Hepatocyte (in vitro differentiated cells): Measurements from ENCODE around the gene TBX10. TPM values are rescaled to one million over a fixed set of nuclear protein-coding genes. Genes with fewer than 3 reads are reported as not detected.
"Not testable (repeated sequence)": the region's sequence is repeated elsewhere in the genome, so short reads cannot be mapped to it uniquely, and the experiment has no call there.

ENCODE experiments used
- DNase-seq: peaks from one replicate; pipeline ENCODE4 v3.0.0-alpha.2; 2016; ENCODE audit warnings: low spot score
- H2AFZ ChIP-seq: fragments of 200-600 bp; sonication (generic); 2 replicates; pipeline ENCODE4 v1.6.0; 2016; ENCODE audit warnings: antibody characterized with exemption, mild to moderate bottlenecking
- H3K27ac ChIP-seq: fragments of 200-600 bp; sonication (generic); 2 replicates; pipeline ENCODE4 v1.5.1; 2016; ENCODE audit warnings: mild to moderate bottlenecking
- H3K27me3 ChIP-seq: fragments of 200-600 bp; sonication (generic); 2 replicates; pipeline ENCODE4 v1.6.1; 2016
- H3K36me3 ChIP-seq: fragments of 200-600 bp; sonication (generic); replicated peaks from 2 replicates; pipeline ENCODE4 v1.5.1; 2016; ENCODE audit warnings: low read depth; ENCODE audit not compliant: insufficient read depth
- H3K4me1 ChIP-seq: fragments of 200-600 bp; sonication (generic); 2 replicates; pipeline ENCODE4 v1.5.1; 2016; ENCODE audit warnings: mild to moderate bottlenecking, moderate library complexity; ENCODE audit not compliant: insufficient read depth
- H3K4me2 ChIP-seq: fragments of 200-600 bp; sonication (generic); 2 replicates; pipeline ENCODE4 v1.6.0; 2016
- H3K4me3 ChIP-seq: fragments of 200-600 bp; sonication (generic); 2 replicates; pipeline ENCODE4 v1.5.1; 2016; ENCODE audit warnings: mild to moderate bottlenecking
- H3K79me2 ChIP-seq: fragments of 200-600 bp; sonication (generic); 2 replicates; pipeline ENCODE4 v1.6.0; 2017; ENCODE audit warnings: mild to moderate bottlenecking
- H3K9me2 ChIP-seq: fragments of 200-600 bp; sonication (generic); replicated peaks from 2 replicates; pipeline ENCODE4 v1.6.0; 2017; ENCODE audit warnings: mild to moderate bottlenecking; ENCODE audit not compliant: insufficient read depth
- H3K9me3 ChIP-seq: fragments of 200-600 bp; sonication (generic); 2 replicates; pipeline ENCODE4 v1.5.1; 2016; ENCODE audit warnings: low read depth, mild to moderate bottlenecking
- H4K20me1 ChIP-seq: fragments of 200-600 bp; sonication (generic); 2 replicates; pipeline ENCODE4 v1.6.0; 2016; ENCODE audit warnings: mild to moderate bottlenecking; ENCODE audit not compliant: insufficient read depth, poor library complexity, severe bottlenecking
- EZH2 ChIP-seq: fragments of 200-600 bp; sonication (generic); IDR thresholded peaks from 2 replicates; pipeline ENCODE4 v1.6.1; 2016; ENCODE audit warnings: antibody characterized with exemption, mild to moderate bottlenecking, borderline replicate concordance
- EZH2phosphoT487 ChIP-seq: fragments of 200-600 bp; sonication (generic); IDR thresholded peaks from one replicate; pipeline ENCODE4 v1.6.1; 2018; ENCODE audit warnings: antibody characterized with exemption, mild to moderate bottlenecking, low read depth, moderate library complexity; ENCODE audit not compliant: unreplicated experiment, severe bottlenecking
- WGBS: methylation state at CpG from one replicate; pipeline ENCODE4 v1.1.6; 2016; ENCODE audit warnings: low lambda C conversion rate; ENCODE audit errors: missing lambda C conversion rate; 5-methylcytosine and 5-hydroxymethylcytosine counted together
- polyA plus RNA-seq: library from polyadenylated mRNA; unstranded; fragments of >200 nt; fragmentation: Nextera tagmentation; extraction: Ambion mirVana; gene quantifications from 2 replicates; pipeline ENCODE4 v1.2.1, GENCODE V29; 2016
- total RNA-seq: library from RNA; depleted of rRNA; stranded (reverse); fragments of >200 nt; gene quantifications from 2 replicates; pipeline ENCODE4 v1.2.3, GENCODE V29; 2014
- TF ChIP-seq, protein P1 (sequence below): fragments of 200-600 bp; sonication (generic); IDR thresholded peaks from 2 replicates; pipeline ENCODE4 v1.5.1; 2016; ENCODE audit warnings: antibody characterized with exemption, mild to moderate bottlenecking; ENCODE audit not compliant: poor library complexity

TBX10 gene
- total and polyA plus RNA-seq, 2 experiments from 2014 or later: 0.34 to 0.70 TPM

GRCh38 chr11:67662142-67662834 is 22.7 kb upstream of the TBX10 start:
- Histone ChIP-seq H2AFZ (no peak overlapping the region), H3K36me3 (no peaks in the 10 kb centered on the region), H3K4me1 (no peaks in the 10 kb centered on the region), H3K9me3 (no peaks in the 10 kb centered on the region), H3K27ac (no peak overlapping the region), H4K20me1 (no peaks in the 10 kb centered on the region), H3K9me2 (no peaks in the 10 kb centered on the region), H3K4me3 (no peak overlapping the region), H3K4me2 (no peak overlapping the region), H3K79me2 (no peaks in the 10 kb centered on the region), H3K27me3 (no peaks in the 10 kb centered on the region)
- TF ChIP-seq EZH2phosphoT487: no peak
- TF ChIP-seq, protein P1, sequence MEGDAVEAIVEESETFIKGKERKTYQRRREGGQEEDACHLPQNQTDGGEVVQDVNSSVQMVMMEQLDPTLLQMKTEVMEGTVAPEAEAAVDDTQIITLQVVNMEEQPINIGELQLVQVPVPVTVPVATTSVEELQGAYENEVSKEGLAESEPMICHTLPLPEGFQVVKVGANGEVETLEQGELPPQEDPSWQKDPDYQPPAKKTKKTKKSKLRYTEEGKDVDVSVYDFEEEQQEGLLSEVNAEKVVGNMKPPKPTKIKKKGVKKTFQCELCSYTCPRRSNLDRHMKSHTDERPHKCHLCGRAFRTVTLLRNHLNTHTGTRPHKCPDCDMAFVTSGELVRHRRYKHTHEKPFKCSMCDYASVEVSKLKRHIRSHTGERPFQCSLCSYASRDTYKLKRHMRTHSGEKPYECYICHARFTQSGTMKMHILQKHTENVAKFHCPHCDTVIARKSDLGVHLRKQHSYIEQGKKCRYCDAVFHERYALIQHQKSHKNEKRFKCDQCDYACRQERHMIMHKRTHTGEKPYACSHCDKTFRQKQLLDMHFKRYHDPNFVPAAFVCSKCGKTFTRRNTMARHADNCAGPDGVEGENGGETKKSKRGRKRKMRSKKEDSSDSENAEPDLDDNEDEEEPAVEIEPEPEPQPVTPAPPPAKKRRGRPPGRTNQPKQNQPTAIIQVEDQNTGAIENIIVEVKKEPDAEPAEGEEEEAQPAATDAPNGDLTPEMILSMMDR: no peak
- no peak for TF ChIP-seq EZH2
- WGBS: 92% methylated on average over 12 of the region's 12 CpGs
- no peak for DNase-seq

DNA sequence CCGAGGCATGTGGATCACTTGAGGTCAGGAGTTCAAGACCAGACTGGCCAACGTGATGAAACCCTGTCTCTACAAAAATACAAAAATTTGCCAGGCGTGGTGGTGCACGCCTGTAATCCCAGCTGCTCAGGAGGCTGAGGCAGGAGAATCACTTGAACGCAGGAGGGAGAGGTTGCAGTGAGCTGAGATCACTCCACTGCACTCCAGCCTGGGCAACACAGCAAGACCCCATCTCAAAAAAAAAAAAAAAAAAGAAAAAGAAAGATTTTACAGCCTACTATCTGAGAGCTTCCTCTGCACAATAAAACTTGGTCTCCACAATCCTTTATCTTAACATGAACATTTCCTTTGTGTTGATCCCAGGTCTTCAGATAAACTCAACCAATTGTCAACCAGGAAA is 21.2 kb upstream of the TBX10 start:
- H3K79me2 ChIP-seq, H3K27ac ChIP-seq, H3K4me2 ChIP-seq, H3K27me3 ChIP-seq, DNase-seq, H3K9me3 ChIP-seq, H2AFZ ChIP-seq, H3K36me3 ChIP-seq, H4K20me1 ChIP-seq, H3K4me1 ChIP-seq, H3K9me2 ChIP-seq, H3K4me3 ChIP-seq: not testable (repeated sequence)
- WGBS: 66% methylated on average over 5 of the region's 5 CpGs

GRCh38 chr11:67659651-67660165 is 20.1 kb upstream of the TBX10 start:
- 60% methylated on average over 5 of the region's 5 CpGs for WGBS
- H3K27me3 ChIP-seq, H4K20me1 ChIP-seq, H3K27ac ChIP-seq, H3K79me2 ChIP-seq, H3K36me3 ChIP-seq, H3K4me1 ChIP-seq, H3K4me3 ChIP-seq, H3K9me3 ChIP-seq, H2AFZ ChIP-seq, H3K4me2 ChIP-seq, DNase-seq, H3K9me2 ChIP-seq: not testable (repeated sequence)

- DNase-seq: no peak
- TF ChIP-seq, protein P1: no peak
- TF ChIP-seq EZH2 (no peak), EZH2phosphoT487 (no peak)
- Histone ChIP-seq H4K20me1 (no peaks in the 10 kb centered on the region), H3K9me3 (no peaks in the 10 kb centered on the region), H3K4me1 (no peaks in the 10 kb centered on the region), H3K4me2 (no peak overlapping the region), H3K36me3 (no peaks in the 10 kb centered on the region), H3K4me3 (no peak overlapping the region), H3K79me2 (no peaks in the 10 kb centered on the region), H3K27ac (no peak overlapping the region), H3K9me2 (no peaks in the 10 kb centered on the region), H2AFZ (no peak overlapping the region), H3K27me3 (no peaks in the 10 kb centered on the region)
- 55% methylated on average over 3 of the region's 3 CpGs for WGBS
Observed at GRCh38 chr11:67657300-67657699, 17.7 kb upstream of the TBX10 start.
